ENCODE results near the gene ARAP1.

ARAP1 gene

DNA sequence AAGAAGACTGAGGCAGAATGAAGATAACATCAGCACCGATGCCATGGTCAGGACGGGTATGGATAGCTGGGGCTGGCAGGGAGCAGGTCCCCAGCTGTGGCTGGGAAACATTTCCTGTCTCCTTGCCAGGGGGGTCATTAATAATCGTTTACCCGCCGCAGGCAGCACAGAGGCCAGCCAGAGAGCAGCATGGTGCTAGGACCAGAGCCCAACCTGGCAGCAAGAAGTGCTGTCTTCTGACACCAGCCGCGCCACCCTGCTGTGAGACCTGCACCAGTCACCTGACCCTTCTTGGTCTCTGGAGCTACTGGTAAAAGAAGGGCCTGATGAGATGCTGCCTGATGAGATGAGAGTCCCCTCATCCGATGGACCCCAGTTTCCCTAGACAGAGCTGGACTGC lies 114.3 kb downstream of the ARAP1 start:
- Histone ChIP-seq H3K4me3 (ENCODE audit: control insufficient read depth in 1 of 7, extremely low read depth in 1 of 7, insufficient read depth in 4 of 7, low read depth in 2 of 7, low read length in 6 of 7) (no peak overlapping the region), H3K36me3 (ENCODE audit: control insufficient read depth in 4 of 4, insufficient read depth in 4 of 4, low read length in 3 of 4) (no peaks in the 10 kb centered on the region), H3K4me1 (ENCODE audit: control extremely low read depth in 1 of 4, control insufficient read depth in 4 of 4, insufficient read depth in 4 of 4, low read length in 3 of 4) (peaks cover 0 to 16% (median 6%) of the 10 kb centered on the region in 4 experiments), H3K27ac (ENCODE audit: insufficient read depth in 1 of 2, low read depth in 1 of 2, low read length in 2 of 2, poor library complexity in 1 of 2, severe bottlenecking in 2 of 2) (no peak overlapping the region), H3K27me3 (replicated peaks in 2 of 5; ENCODE audit: control insufficient read depth in 4 of 5, insufficient read depth in 5 of 5, low read length in 4 of 5) (peaks cover 0 to 40% (median 19%) of the 10 kb centered on the region in 5 experiments), H3K9me3 (ENCODE audit: control extremely low read depth in 1 of 5, control insufficient read depth in 4 of 5, insufficient read depth in 2 of 5, low read depth in 1 of 5, low read length in 4 of 5) (no peaks in the 10 kb centered on the region)
- 85% methylated on average over 8 of the region's 8 CpGs for WGBS (ENCODE audit: insufficient coverage)
- ChIA-PET CTCF (interaction anchor here (1.0 to 4.8 kb wide), 7 partner anchors 10 to 166 kb away, joined by 3 to 20 read pairs (median 5); no protein-coding TSS in a partner anchor), POLR2A (interaction anchor here (0.9 kb wide), 1 partner anchor 12 kb away, joined by 3 read pairs; no protein-coding TSS in a partner anchor)
- DNase-seq: no peak

DNA sequence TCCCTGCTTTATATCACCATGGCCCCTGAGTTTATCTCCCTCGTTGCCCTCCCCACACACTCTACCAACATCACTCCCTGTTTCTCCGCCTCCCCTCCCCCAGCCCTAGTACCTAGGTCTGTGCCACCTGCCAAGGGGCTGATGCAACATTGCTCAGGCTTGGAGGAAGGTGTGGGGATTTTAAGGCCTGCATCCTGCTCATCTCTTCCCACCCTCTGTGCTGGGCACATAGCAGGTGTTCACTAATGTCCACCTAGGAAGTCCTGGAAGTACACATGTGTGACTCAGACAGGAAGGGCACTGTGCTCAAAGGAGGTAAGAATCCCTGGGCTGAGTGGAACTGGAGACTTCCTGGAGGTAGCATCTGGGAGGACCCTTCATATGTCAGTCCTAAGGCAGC lies 115.0 kb downstream of the ARAP1 start:
- no peak overlapping the region for H3K4me3 ChIP-seq (ENCODE audit: control insufficient read depth in 1 of 7, extremely low read depth in 1 of 7, insufficient read depth in 4 of 7, low read depth in 2 of 7, low read length in 6 of 7)
- no peak for DNase-seq
- H3K27ac ChIP-seq (ENCODE audit: insufficient read depth in 1 of 2, low read depth in 1 of 2, low read length in 2 of 2, poor library complexity in 1 of 2, severe bottlenecking in 2 of 2): no peak overlapping the region
- H3K4me1 ChIP-seq (ENCODE audit: control extremely low read depth in 1 of 4, control insufficient read depth in 4 of 4, insufficient read depth in 4 of 4, low read length in 3 of 4): peaks cover 0 to 9% (median 1%) of the 10 kb centered on the region in 4 experiments
- no peaks in the 10 kb centered on the region for H3K9me3 ChIP-seq (ENCODE audit: control extremely low read depth in 1 of 5, control insufficient read depth in 4 of 5, insufficient read depth in 2 of 5, low read depth in 1 of 5, low read length in 4 of 5)
- ChIA-PET CTCF (interaction anchor here (1.0 to 4.8 kb wide), 7 partner anchors 11 to 166 kb away, joined by 3 to 20 read pairs (median 5); no protein-coding TSS in a partner anchor), POLR2A (no interaction called here)
- H3K36me3 ChIP-seq (ENCODE audit: control insufficient read depth in 4 of 4, insufficient read depth in 4 of 4, low read length in 3 of 4): no peaks in the 10 kb centered on the region
- peaks cover 0 to 34% (median 19%) of the 10 kb centered on the region in 5 experiments for H3K27me3 ChIP-seq (replicated peaks in 2 of 5; ENCODE audit: control insufficient read depth in 4 of 5, insufficient read depth in 5 of 5, low read length in 4 of 5)
- WGBS (ENCODE audit: insufficient coverage): no CpG with 5 or more reads among the region's 2 CpGs

DNA sequence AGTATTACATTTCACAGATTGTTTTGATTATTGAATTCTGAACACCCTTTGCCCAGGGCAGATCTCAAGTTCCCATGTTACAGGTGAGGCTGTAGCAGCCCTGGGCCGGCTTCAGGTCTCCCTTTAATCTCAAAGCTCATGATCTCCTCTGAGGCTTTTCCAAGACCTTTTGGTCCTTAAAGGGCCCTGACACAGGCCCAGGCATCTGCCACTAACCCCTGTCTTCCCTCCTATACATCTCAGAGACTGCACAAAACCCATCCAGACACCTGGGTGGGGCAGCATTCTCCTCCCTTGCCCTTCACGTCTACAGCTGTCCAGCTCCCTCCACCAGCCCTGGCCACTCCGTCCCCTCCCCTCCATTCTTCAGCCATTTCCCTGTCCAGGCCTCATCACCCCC lies 115.8 kb downstream of the ARAP1 start:
- no peaks in the 10 kb centered on the region for H3K36me3 ChIP-seq (ENCODE audit: control insufficient read depth in 4 of 4, insufficient read depth in 4 of 4, low read length in 3 of 4)
- no peak overlapping the region for H3K27ac ChIP-seq (ENCODE audit: insufficient read depth in 1 of 2, low read depth in 1 of 2, low read length in 2 of 2, poor library complexity in 1 of 2, severe bottlenecking in 2 of 2)
- no peak for DNase-seq
- no peaks in the 10 kb centered on the region for H3K9me3 ChIP-seq (ENCODE audit: control extremely low read depth in 1 of 5, control insufficient read depth in 4 of 5, insufficient read depth in 2 of 5, low read depth in 1 of 5, low read length in 4 of 5)
- ChIA-PET POLR2A (no interaction called here), CTCF (interaction anchor here (1.0 to 4.8 kb wide), 6 partner anchors 9 to 52 kb away, joined by 3 to 20 read pairs (median 5); no protein-coding TSS in a partner anchor)
- 91% methylated on average over 3 of the region's 3 CpGs for WGBS (ENCODE audit: insufficient coverage)
- peaks cover 0 to 26% (median 14%) of the 10 kb centered on the region in 5 experiments for H3K27me3 ChIP-seq (replicated peaks in 2 of 5; ENCODE audit: control insufficient read depth in 4 of 5, insufficient read depth in 5 of 5, low read length in 4 of 5)
- H3K4me1 ChIP-seq (ENCODE audit: control extremely low read depth in 1 of 4, control insufficient read depth in 4 of 4, insufficient read depth in 4 of 4, low read length in 3 of 4): peaks cover 0 to 3% (median 0%) of the 10 kb centered on the region in 4 experiments
- H3K4me3 ChIP-seq (ENCODE audit: control insufficient read depth in 1 of 7, extremely low read depth in 1 of 7, insufficient read depth in 4 of 7, low read depth in 2 of 7, low read length in 6 of 7): no peak overlapping the region

DNA sequence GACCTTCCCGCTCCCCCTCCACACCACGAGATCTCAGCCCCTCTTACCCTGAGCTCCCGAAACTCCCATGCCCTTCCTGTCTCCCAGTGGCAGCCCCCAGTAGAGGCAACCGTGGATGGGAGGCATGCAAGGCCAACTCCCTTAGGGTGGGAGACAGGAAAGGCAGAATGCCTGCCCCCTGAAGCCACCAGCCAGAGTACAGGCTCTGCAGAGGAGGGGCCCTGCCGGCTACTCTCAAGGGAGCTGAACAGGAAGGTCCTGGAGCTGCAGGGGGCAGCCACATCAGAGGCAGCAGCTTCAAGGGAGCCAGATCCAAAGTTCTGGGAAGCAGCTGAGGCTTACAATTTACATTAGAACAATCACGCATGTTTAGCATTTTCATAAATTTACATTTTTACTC lies 116.3 kb downstream of the ARAP1 start:
- no peak overlapping the region for H3K4me3 ChIP-seq (ENCODE audit: control insufficient read depth in 1 of 7, extremely low read depth in 1 of 7, insufficient read depth in 4 of 7, low read depth in 2 of 7, low read length in 6 of 7)
- WGBS (ENCODE audit: insufficient coverage): 89% methylated on average over 4 of the region's 6 CpGs
- DNase-seq: no peak
- ChIA-PET CTCF (interaction anchor here (0.8 to 4.8 kb wide), 8 partner anchors 10 to 62 kb away, joined by 3 to 20 read pairs (median 5); no protein-coding TSS in a partner anchor), POLR2A (no interaction called here)
- H3K27me3 ChIP-seq (replicated peaks in 2 of 5; ENCODE audit: control insufficient read depth in 4 of 5, insufficient read depth in 5 of 5, low read length in 4 of 5): peaks cover 0 to 21% (median 10%) of the 10 kb centered on the region in 5 experiments
- peaks cover 0 to 3% (median 0%) of the 10 kb centered on the region in 4 experiments for H3K4me1 ChIP-seq (ENCODE audit: control extremely low read depth in 1 of 4, control insufficient read depth in 4 of 4, insufficient read depth in 4 of 4, low read length in 3 of 4)
- H3K27ac ChIP-seq (ENCODE audit: insufficient read depth in 1 of 2, low read depth in 1 of 2, low read length in 2 of 2, poor library complexity in 1 of 2, severe bottlenecking in 2 of 2): no peak overlapping the region
- H3K36me3 ChIP-seq (ENCODE audit: control insufficient read depth in 4 of 4, insufficient read depth in 4 of 4, low read length in 3 of 4): no peaks in the 10 kb centered on the region
- no peaks in the 10 kb centered on the region for H3K9me3 ChIP-seq (ENCODE audit: control extremely low read depth in 1 of 5, control insufficient read depth in 4 of 5, insufficient read depth in 2 of 5, low read depth in 1 of 5, low read length in 4 of 5)

DNA sequence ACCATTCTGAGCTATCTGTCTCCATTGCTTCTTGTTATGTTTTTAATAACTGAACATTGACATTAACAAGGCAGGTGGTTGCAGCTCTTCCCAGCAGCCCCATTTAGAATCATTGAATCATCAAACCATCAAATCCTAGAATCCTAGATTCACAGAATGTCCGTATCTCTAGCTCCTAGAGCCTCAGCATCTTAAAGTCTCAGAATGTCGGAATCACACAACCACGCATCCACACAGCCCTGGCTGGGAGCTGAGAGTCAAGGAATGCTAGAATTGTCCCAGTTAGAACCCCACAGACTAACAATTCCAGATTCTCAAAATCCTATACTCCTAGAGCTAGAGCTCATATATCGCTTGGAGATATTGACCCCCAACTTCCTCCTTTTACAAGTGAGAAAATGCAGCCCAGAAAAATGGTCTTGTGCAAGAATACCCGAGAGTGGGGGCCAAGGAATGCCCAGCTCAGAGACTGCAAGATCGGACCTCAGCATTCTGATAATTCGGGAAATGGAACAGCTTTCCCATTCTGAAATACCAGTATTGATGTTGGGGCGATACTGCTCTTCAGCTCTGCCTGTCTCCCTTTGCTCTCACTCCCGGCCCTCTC lies 116.8 kb downstream of the ARAP1 start:
- CTCF ChIA-PET: interaction anchor here (0.8 to 4.8 kb wide), 8 partner anchors 10 to 62 kb away, joined by 3 to 20 read pairs (median 5); no protein-coding TSS in a partner anchor
- H3K9me3 ChIP-seq (ENCODE audit: control extremely low read depth in 1 of 5, control insufficient read depth in 4 of 5, insufficient read depth in 2 of 5, low read depth in 1 of 5, low read length in 4 of 5): no peaks in the 10 kb centered on the region
- WGBS (ENCODE audit: insufficient coverage): 90% methylated on average over 8 of the region's 9 CpGs
- H3K36me3 ChIP-seq (ENCODE audit: control insufficient read depth in 4 of 4, insufficient read depth in 4 of 4, low read length in 3 of 4): no peaks in the 10 kb centered on the region
- H3K27ac ChIP-seq (ENCODE audit: insufficient read depth in 1 of 2, low read depth in 1 of 2, low read length in 2 of 2, poor library complexity in 1 of 2, severe bottlenecking in 2 of 2): no peak overlapping the region
- POLR2A ChIA-PET: no interaction called here
- no peak overlapping the region for H3K4me3 ChIP-seq (ENCODE audit: control insufficient read depth in 1 of 7, extremely low read depth in 1 of 7, insufficient read depth in 4 of 7, low read depth in 2 of 7, low read length in 6 of 7)
- DNase-seq: peak in 2 of 3 donors; percentile 23 to 24
- peaks cover 0 to 3% (median 0%) of the 10 kb centered on the region in 4 experiments for H3K4me1 ChIP-seq (ENCODE audit: control extremely low read depth in 1 of 4, control insufficient read depth in 4 of 4, insufficient read depth in 4 of 4, low read length in 3 of 4)
- H3K27me3 ChIP-seq (replicated peaks in 2 of 5; ENCODE audit: control insufficient read depth in 4 of 5, insufficient read depth in 5 of 5, low read length in 4 of 5): peaks cover 0 to 16% (median 5%) of the 10 kb centered on the region in 5 experiments

Measured in common myeloid progenitor, CD34-positive (primary cell).